ENCODE results near the gene TMCC1.

Gene TMCC1

DNA sequence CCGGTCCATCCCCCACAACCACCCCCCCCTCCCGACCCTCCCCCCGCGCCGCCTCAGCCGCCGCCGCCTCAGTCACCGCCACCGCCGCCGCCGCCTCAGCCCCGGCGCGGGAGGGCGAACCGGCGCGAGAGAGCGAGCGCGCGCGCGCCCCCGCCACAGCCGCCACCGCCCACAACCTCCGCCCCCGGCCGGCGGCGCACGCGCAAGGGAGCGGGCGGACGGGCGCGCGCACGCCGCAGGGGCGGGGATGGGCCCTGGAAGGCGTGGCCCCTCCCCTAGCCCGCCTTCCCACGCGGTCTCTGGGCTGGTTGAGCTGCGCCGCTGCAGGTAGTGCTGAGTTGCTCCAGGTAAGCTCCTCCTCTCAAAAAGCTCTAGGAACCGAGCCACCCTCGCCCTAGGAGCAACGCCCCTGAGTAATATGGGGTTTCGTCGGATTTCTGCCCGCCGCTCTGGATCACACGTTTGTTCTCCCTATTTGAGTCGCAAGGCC is at the start of gene TMCC1:
TMCC1 (minus strand) TSS at position 131 of the 490 bp plus-strand sequence.
- Histone ChIP-seq H3K27ac (peak within 1 kb of the TSS; percentile 97), H3K27me3 (no peaks in the 10 kb centered on the region), H3K36me3 (peaks cover 36% of the 10 kb centered on the region), H3K9ac (peak within 1 kb of the TSS; percentile 97), H3K9me3 (peaks cover 19% of the 10 kb centered on the region), H4K20me1 (no peaks in the 10 kb centered on the region), H3K4me2 (peak within 1 kb of the TSS; percentile 94), H3K4me1 (peaks cover 51% of the 10 kb centered on the region), H3K4me3 (peak within 1 kb of the TSS; percentile 89)
- no peak for TF ChIP-seq Cebpa-rat (IDR thresholded peaks at IDR 0.05)

DNA sequence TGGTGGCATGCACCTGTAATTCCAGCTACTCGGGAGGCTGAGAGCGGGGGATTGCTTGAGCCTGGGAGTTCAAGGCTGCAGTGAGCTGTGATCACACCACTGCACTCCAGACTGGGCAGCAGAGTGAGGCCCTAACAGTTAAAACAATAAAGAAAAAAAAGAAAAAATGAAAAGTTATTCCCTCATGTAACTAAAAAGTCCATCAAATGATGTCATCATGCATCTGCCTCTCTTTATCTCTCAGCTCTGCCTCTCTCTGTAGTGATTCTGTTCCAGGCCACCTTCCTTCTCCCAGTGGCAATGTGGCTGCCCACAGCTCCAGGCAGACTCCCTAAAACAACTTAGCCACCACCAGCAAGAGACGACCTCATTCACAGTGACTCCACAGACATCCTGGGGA is 49.5 kb upstream of the TMCC1 start:
- Histone ChIP-seq H3K36me3 (no peaks in the 10 kb centered on the region), H3K9ac (no peak overlapping the region), H3K4me1 (peaks cover 15% of the 10 kb centered on the region), H4K20me1 (no peaks in the 10 kb centered on the region), H3K4me2 (no peak overlapping the region), H3K27me3 (no peaks in the 10 kb centered on the region), H3K9me3 (peaks cover 17% of the 10 kb centered on the region), H3K4me3 (no peak overlapping the region), H3K27ac (no peak overlapping the region)
- TF ChIP-seq Cebpa-rat (IDR thresholded peaks at IDR 0.05): no peak

DNA sequence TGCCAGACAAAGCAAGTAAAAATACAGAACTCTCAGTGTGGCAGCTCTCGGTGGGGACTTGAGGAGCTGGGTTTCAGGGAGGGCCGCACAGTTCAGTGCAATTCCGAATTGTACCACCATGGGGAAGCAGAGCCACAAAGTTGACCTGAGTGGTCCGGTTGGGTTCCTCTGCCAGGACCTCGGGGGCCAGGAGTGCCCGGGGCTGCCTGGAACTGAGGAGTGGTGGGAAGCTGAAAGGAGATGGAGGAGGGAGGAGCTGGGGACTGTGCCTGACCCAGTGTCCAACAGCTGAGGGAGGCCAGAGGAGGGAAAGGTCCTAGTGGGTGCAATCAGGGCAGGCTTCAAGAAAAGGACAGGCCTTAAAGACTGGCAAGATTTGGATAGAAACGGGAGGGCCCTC is 48.8 kb upstream of the TMCC1 start:
- peaks cover 17% of the 10 kb centered on the region for H3K9me3 ChIP-seq
- H3K4me3 ChIP-seq: no peak overlapping the region
- H4K20me1 ChIP-seq: no peaks in the 10 kb centered on the region
- peaks cover 10% of the 10 kb centered on the region for H3K4me1 ChIP-seq
- H3K9ac ChIP-seq: no peak overlapping the region
- no peaks in the 10 kb centered on the region for H3K27me3 ChIP-seq
- H3K27ac ChIP-seq: no peak overlapping the region
- no peak for TF ChIP-seq Cebpa-rat (IDR thresholded peaks at IDR 0.05)
- H3K36me3 ChIP-seq: no peaks in the 10 kb centered on the region
- no peak overlapping the region for H3K4me2 ChIP-seq

DNA sequence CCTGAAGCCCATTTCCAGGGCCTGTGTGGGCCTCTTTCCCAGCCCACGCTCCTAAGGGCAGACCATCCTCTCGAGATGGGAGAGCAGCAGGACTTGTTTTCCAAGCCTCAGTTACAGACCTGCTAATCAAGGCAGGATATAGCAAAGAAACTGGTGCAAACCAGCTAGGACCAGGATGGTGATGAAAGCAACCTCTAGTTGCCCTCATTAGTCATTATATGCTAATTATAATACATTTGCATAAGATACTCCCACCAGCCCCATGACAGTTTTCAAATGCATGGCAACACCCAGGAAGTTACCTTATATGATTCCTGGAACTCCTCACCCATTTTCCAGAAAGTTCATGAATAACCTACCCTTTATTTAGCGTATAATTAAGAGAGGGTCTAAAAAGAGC is 46.6 kb upstream of the TMCC1 start:
- Histone ChIP-seq H3K4me1 (peaks cover 14% of the 10 kb centered on the region), H3K9ac (no peak overlapping the region), H3K9me3 (0 out of 2 replicates have a peak, but pooled peaks cover 6% of the 10 kb centered on the region), H3K4me2 (no peak overlapping the region), H3K27me3 (no peaks in the 10 kb centered on the region), H3K4me3 (no peak overlapping the region), H3K36me3 (no peaks in the 10 kb centered on the region), H4K20me1 (no peaks in the 10 kb centered on the region), H3K27ac (no peak overlapping the region)
- no peak for TF ChIP-seq Cebpa-rat (IDR thresholded peaks at IDR 0.05)

DNA sequence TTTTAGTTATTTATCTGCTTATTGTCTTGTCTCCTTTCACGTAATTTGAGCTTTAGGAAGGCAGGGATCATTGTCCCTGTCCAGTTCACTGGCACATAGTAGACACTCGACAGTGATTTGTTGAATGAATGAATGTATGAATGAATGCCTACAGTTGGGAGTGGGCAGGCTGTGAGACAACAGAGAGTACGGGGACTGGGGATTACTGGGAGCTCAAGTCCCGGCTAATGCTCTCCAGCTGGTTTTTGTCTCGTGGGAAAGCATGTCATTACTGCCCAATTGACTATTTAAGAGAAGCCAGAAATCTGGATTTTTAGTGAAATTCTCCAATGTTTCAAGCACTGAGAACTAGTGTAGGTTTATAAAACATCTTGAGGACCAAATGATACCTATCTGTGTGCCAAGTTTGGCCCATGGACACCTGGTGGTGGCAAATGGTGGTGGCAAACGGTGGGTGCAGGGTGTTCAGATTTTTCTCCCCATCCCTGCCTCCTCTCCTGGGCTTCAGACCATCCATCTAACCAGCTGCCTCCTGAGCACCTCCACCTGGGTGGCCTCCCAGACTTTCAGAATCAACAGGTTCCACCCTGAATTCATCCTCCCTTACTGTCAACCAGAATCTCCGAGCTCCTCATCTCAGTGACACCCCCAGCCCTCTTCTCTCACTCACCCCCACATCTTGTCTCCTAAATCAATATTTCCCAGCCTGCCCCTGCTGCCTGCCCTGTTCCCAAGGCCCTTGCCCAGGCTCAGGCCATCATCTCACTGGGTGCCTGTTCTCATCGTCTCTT is 44.8 kb upstream of the TMCC1 start:
- Histone ChIP-seq H3K27me3 (no peaks in the 10 kb centered on the region), H3K4me1 (peaks cover 14% of the 10 kb centered on the region), H3K36me3 (no peaks in the 10 kb centered on the region), H3K9me3 (no peaks in the 10 kb centered on the region), H3K4me2 (no peak overlapping the region), H4K20me1 (no peaks in the 10 kb centered on the region), H3K9ac (no peak overlapping the region), H3K4me3 (no peak overlapping the region), H3K27ac (no peak overlapping the region)
- no peak for TF ChIP-seq Cebpa-rat (IDR thresholded peaks at IDR 0.05)

DNA sequence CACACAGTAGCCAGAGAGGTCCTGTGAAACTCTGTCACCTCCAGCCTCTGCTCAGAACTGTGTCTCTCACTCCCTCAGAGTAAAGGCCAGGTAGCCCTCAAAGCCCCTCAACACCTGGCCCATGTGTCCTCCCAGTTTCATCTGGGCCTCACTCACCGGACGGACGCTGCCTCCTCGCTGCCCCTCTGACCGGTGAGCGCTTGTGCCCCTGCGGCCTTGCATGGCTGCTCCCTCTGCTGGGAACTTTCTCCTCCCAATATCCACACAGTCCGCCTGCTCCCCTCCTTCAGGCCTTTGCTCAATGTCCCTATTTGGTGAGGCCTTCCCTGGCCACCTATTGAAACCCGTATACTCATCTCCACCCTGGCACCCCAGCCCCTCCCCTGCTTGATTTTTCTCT is 44.2 kb upstream of the TMCC1 start:
- Histone ChIP-seq H3K27ac (no peak overlapping the region), H3K9me3 (no peaks in the 10 kb centered on the region), H3K4me3 (no peak overlapping the region), H3K9ac (no peak overlapping the region), H3K4me2 (no peak overlapping the region), H3K4me1 (peaks cover 14% of the 10 kb centered on the region), H4K20me1 (no peaks in the 10 kb centered on the region), H3K27me3 (no peaks in the 10 kb centered on the region), H3K36me3 (no peaks in the 10 kb centered on the region)
- no peak for TF ChIP-seq Cebpa-rat (IDR thresholded peaks at IDR 0.05)

DNA sequence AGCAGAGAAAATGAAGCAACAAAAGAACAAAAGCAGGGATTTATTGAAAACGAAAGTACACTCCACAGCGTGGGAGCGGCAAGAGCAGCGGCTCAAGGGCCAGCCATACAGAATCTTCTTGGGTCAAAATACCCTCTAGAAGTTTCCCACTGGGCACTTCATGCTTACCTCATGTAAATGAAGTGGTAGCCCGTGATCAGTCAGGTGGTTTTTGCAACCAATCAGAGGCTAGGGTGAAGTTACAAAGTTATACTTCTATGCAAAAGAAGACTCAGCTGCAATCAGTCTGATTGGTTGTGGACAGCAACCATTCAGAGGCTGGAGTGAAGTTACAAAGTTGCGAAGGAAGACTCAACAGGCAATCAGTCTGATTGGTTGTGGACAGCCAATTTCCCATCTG is 43.2 kb upstream of the TMCC1 start:
- H3K36me3 ChIP-seq: no peaks in the 10 kb centered on the region
- no peaks in the 10 kb centered on the region; the same call in 1 of the 2 replicates for H3K9me3 ChIP-seq
- peak overlapping the region; percentile 43; the same call in 1 of the 2 replicates for H3K4me3 ChIP-seq
- H3K9ac ChIP-seq: peak overlapping the region; percentile 17; the same call in 1 of the 2 replicates
- peaks cover 14% of the 10 kb centered on the region for H3K4me1 ChIP-seq
- H4K20me1 ChIP-seq: no peaks in the 10 kb centered on the region
- H3K27me3 ChIP-seq: no peaks in the 10 kb centered on the region
- H3K27ac ChIP-seq: peak overlapping the region; percentile 29
- peak overlapping the region; percentile 70 for H3K4me2 ChIP-seq
- no peak for TF ChIP-seq Cebpa-rat (IDR thresholded peaks at IDR 0.05)

DNA sequence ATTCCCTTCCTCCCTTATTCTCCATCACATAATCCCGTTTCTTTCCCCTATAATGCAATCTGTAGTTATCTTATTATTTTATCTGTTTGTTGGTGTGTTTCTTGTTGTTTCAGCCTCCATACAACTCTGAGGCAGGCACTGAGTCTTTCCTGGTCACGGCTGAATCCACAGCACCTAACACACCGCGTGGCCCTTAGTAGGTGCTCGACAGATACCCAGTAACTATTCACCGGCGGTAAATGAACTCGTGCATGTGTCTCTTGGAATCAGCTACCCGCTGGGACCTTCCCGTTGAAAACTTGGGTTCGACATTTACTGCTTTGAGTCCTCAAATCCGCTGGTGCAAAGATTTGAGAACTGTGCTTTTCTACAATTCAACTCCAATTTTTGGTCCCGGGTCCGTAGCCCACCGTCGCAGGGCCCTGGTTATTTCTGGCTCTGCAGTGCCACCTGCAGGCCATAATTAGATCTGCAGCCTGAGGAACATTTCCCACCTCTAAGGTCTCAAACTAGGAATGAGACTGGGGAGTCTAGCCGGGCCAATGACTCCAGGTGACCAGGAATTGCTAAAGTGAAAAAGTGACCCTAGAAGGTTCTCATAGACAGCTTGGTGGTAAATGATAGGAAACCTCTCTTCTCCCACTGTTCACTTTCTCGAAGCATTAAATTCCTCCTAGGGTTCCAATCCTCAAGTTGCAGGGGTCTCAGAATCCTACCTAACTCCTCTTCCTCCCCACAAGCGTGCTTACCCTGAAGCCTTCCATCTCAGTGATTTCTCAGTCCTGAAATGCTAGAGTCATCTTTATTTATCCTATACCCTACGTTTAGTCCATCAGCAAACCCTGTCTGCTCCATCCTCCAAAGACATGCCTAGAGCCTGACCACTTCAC is 41.0 kb upstream of the TMCC1 start:
- no peaks in the 10 kb centered on the region for H3K36me3 ChIP-seq
- TF ChIP-seq Cebpa-rat (IDR thresholded peaks at IDR 0.05): no peak
- H3K9me3 ChIP-seq: peaks cover 22% of the 10 kb centered on the region
- H3K4me3 ChIP-seq: no peak overlapping the region
- H3K4me1 ChIP-seq: peaks cover 14% of the 10 kb centered on the region
- H4K20me1 ChIP-seq: no peaks in the 10 kb centered on the region
- no peak overlapping the region for H3K27ac ChIP-seq
- no peak overlapping the region for H3K9ac ChIP-seq
- H3K27me3 ChIP-seq: no peaks in the 10 kb centered on the region
- H3K4me2 ChIP-seq: no peak overlapping the region

DNA sequence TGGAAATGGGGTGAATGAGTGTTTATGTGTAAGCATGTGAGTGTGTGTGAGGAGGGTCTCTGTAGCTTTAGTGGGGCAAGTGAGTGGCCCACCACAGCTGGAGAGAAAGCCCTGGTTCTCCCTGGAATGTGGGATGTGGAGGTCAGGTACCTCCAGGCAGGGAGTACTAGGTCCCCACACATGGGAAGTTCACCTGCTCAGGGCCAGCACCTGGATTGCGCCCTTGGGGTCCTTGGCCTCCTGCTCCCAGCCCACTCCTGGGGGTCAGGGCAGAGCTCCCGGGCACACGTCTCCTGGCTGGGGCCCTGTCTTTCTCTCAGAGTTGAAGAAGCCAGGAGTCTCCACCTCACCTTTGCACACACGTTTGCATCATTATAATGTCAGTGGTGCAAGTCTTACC is 40.0 kb upstream of the TMCC1 start:
- H3K27ac ChIP-seq: no peak overlapping the region
- no peak overlapping the region for H3K9ac ChIP-seq
- H4K20me1 ChIP-seq: no peaks in the 10 kb centered on the region
- no peaks in the 10 kb centered on the region for H3K27me3 ChIP-seq
- no peaks in the 10 kb centered on the region for H3K36me3 ChIP-seq
- no peak overlapping the region for H3K4me3 ChIP-seq
- no peak for TF ChIP-seq Cebpa-rat (IDR thresholded peaks at IDR 0.05)
- H3K9me3 ChIP-seq: peaks cover 32% of the 10 kb centered on the region
- H3K4me1 ChIP-seq: peaks cover 14% of the 10 kb centered on the region
- H3K4me2 ChIP-seq: no peak overlapping the region

DNA sequence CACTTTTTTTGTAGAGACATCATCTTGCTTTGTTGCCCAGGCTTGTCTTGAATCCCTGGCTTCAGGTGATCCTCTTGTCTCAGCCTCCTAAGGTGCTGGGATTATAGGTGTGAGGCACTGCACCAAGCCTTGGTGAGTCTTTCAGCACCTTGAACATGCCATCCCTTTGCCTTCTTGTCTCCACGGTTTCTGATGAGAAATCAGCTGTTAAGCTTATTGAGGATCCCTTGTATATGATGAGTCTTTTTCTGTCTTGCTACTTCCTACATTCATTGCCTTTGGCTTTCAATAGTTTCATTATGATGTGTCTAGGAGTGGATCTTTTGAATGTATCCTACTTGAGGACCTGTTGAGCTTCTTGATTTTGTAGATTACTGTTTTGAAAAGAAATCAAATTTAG is 35.9 kb upstream of the TMCC1 start:
- no peak overlapping the region for H3K4me2 ChIP-seq
- H3K4me3 ChIP-seq: no peak overlapping the region
- H3K36me3 ChIP-seq: no peaks in the 10 kb centered on the region
- H3K9ac ChIP-seq: no peak overlapping the region
- H4K20me1 ChIP-seq: no peaks in the 10 kb centered on the region
- no peaks in the 10 kb centered on the region for H3K27me3 ChIP-seq
- H3K9me3 ChIP-seq: peaks cover 50% of the 10 kb centered on the region
- no peak overlapping the region for H3K27ac ChIP-seq
- TF ChIP-seq Cebpa-rat (IDR thresholded peaks at IDR 0.05): no peak
- no peaks in the 10 kb centered on the region for H3K4me1 ChIP-seq

Data from BLaER1 (cell line).